Measurements from ENCODE around the gene KRT82. TPM values are rescaled to one million over a fixed set of nuclear protein-coding genes. Genes with fewer than 3 reads are reported as not detected.

The KRT82 gene
- polyA plus RNA-seq, 2 of the 4 experiments (the other 2 are of a cell fraction) = not detected

GRCh38 chr12:52369211-52369610, 36.9 kb downstream of the KRT82 start:
- Histone ChIP-seq H3K4me2 (no peak overlapping the region), H3K27ac (peak overlapping the region; percentile 42 to 67; a peak in 4 of 6 replicates), H3K9me3 (peaks cover 5% of the 10 kb centered on the region; the same call in 1 of the 3 replicates), H3K4me3 (no peak overlapping the region), H3K4me1 (peaks cover 10% of the 10 kb centered on the region; the same call in 1 of the 3 replicates)
- TF ChIP-seq HOXB13 (CRISPR knock-in tag; IDR thresholded peaks at IDR 0.05; ENCODE audit: low read depth) (no peak), TFCP2L1 (CRISPR knock-in tag; IDR thresholded peaks at IDR 0.05) (no peak), POLR2A (IDR thresholded peaks at IDR 0.05; ENCODE audit: low read length) (no peak), FOXS1 (CRISPR knock-in tag; IDR thresholded peaks at IDR 0.05) (no peak), EP300 (IDR thresholded peaks at IDR 0.05) (no peak), CEBPB (IDR thresholded peaks at IDR 0.05) (no peak), GATA3 (IDR thresholded peaks at IDR 0.05; ENCODE audit: borderline replicate concordance) (no peak), CTCF (IDR thresholded peaks at IDR 0.05) (no peak), ZC3H11A (IDR thresholded peaks at IDR 0.05) (no peak), BCL3 (IDR thresholded peaks at IDR 0.05) (no peak), MAFK (IDR thresholded peaks at IDR 0.05; ENCODE audit: partially characterized antibody) (no peak)
- 60% methylated on average over 3 of the region's 3 CpGs for WGBS (ENCODE audit: missing lambda C conversion rate)
- FAIRE-seq (no peak), DNase-seq (ENCODE audit: low read depth in 1 of 2, low spot score in 1 of 2) (no peak), ATAC-seq (no peak)
- ChIA-PET POLR2A (no interaction called here), CTCF (interaction anchor here (1.3 to 46.1 kb wide), 11 partner anchors 9 to 504 kb away, joined by 3 to 1221 read pairs (median 6); no protein-coding TSS in a partner anchor)

GRCh38 chr12:52368508-52368907, 37.6 kb downstream of the KRT82 start:
- CTCF ChIA-PET = interaction anchor here (0.5 to 46.1 kb wide), 13 partner anchors 9 to 505 kb away, joined by 3 to 1221 read pairs (median 5); no protein-coding TSS in a partner anchor

GRCh38 chr12:52367876-52368275, 38.3 kb downstream of the KRT82 start:
- TF ChIP-seq KDM1A (IDR thresholded peaks at IDR 0.05; ENCODE audit: low read depth) (no peak), SREBF2 (IDR thresholded peaks at IDR 0.05) (no peak), ZC3H11A (IDR thresholded peaks at IDR 0.05) (no peak), E2F6 (IDR thresholded peaks at IDR 0.05; ENCODE audit: borderline replicate concordance, low read depth) (no peak), HDAC2 (IDR thresholded peaks at IDR 0.05) (no peak), JUNB (IDR thresholded peaks at IDR 0.05) (no peak), ZNF302 (CRISPR knock-in tag; IDR thresholded peaks at IDR 0.05) (no peak), ZSCAN20 (CRISPR knock-in tag; IDR thresholded peaks at IDR 0.05) (no peak)
- Histone ChIP-seq H3K9me3 (no peaks in the 10 kb centered on the region), H3K27ac (peak overlapping the region in 1 of 2 experiments; percentile 67; a peak in 2 of 6 replicates), H3K4me1 (peaks cover 10% of the 10 kb centered on the region; the same call in 1 of the 3 replicates), H3K4me3 (no peak overlapping the region), H3K4me2 (no peak overlapping the region)
- DNase-seq (ENCODE audit: low read depth in 1 of 2, low spot score in 1 of 2) (no peak), FAIRE-seq (no peak), ATAC-seq (no peak)
- POLR2A ChIA-PET = no interaction called here
- WGBS (ENCODE audit: missing lambda C conversion rate) = 89% methylated on average over 6 of the region's 6 CpGs
- CTCF ChIA-PET = interaction anchor here (0.9 to 46.1 kb wide), 7 partner anchors 23 to 506 kb away, joined by 3 to 1221 read pairs (median 5); no protein-coding TSS in a partner anchor

More at GRCh38 chr12:52368508-52368907, 37.6 kb downstream of the KRT82 start:
- FAIRE-seq (no peak), ATAC-seq (no peak), DNase-seq (ENCODE audit: low read depth in 1 of 2, low spot score in 1 of 2) (peak in 1 of 2 experiments; percentile 41)
- Histone ChIP-seq H3K9me3 (peaks cover under 1% of the 10 kb centered on the region; the same call in 1 of the 3 replicates), H3K27ac (peak overlapping the region; percentile 42 to 67; a peak in 5 of 6 replicates), H3K4me2 (no peak overlapping the region), H3K4me3 (no peak overlapping the region), H3K4me1 (peaks cover 10% of the 10 kb centered on the region; the same call in 1 of the 3 replicates)
- WGBS (ENCODE audit: missing lambda C conversion rate) = 66% methylated on average over 3 of the region's 3 CpGs
- POLR2A ChIA-PET = no interaction called here
- TF ChIP-seq ZFP36 (IDR thresholded peaks at IDR 0.05; ENCODE audit: borderline replicate concordance, partially characterized antibody) (peak; percentile 68), JUNB (IDR thresholded peaks at IDR 0.05) (no peak)
